ENCODE measurements around the gene PTPN13.

GRCh38 chr4:86683983-86684382, 89.9 kb downstream of the PTPN13 start:
- TF ChIP-seq, protein P1, sequence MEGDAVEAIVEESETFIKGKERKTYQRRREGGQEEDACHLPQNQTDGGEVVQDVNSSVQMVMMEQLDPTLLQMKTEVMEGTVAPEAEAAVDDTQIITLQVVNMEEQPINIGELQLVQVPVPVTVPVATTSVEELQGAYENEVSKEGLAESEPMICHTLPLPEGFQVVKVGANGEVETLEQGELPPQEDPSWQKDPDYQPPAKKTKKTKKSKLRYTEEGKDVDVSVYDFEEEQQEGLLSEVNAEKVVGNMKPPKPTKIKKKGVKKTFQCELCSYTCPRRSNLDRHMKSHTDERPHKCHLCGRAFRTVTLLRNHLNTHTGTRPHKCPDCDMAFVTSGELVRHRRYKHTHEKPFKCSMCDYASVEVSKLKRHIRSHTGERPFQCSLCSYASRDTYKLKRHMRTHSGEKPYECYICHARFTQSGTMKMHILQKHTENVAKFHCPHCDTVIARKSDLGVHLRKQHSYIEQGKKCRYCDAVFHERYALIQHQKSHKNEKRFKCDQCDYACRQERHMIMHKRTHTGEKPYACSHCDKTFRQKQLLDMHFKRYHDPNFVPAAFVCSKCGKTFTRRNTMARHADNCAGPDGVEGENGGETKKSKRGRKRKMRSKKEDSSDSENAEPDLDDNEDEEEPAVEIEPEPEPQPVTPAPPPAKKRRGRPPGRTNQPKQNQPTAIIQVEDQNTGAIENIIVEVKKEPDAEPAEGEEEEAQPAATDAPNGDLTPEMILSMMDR (IDR thresholded peaks at IDR 0.05): no peak
- TF ChIP-seq POLR2AphosphoS5 (IDR thresholded peaks at IDR 0.05; ENCODE audit: insufficient read depth in 1 of 2, low read depth in 1 of 2): no peak
